SU-DHL-6 (cell line): Measurements from ENCODE around the gene GOSR2.

Experiments used
- EZH2phosphoT487 ChIP-seq: fragments of 200-600 bp; sonication (generic), shearing (Covaris generic); conservative IDR thresholded peaks from 2 replicates; pipeline ENCODE4 v1.6.1; 2018; ENCODE audit warnings: mild to moderate bottlenecking, antibody characterized with exemption, low read length, moderate library complexity, mixed read lengths
- TF ChIP-seq, protein P1 (sequence below): fragments of 200-600 bp; sonication (generic); IDR thresholded peaks from one replicate; pipeline ENCODE4 v1.5.1; 2017; ENCODE audit warnings: antibody characterized with exemption, mild to moderate bottlenecking, low read length, moderate library complexity; ENCODE audit not compliant: insufficient read depth, poor library complexity, severe bottlenecking

DNA sequence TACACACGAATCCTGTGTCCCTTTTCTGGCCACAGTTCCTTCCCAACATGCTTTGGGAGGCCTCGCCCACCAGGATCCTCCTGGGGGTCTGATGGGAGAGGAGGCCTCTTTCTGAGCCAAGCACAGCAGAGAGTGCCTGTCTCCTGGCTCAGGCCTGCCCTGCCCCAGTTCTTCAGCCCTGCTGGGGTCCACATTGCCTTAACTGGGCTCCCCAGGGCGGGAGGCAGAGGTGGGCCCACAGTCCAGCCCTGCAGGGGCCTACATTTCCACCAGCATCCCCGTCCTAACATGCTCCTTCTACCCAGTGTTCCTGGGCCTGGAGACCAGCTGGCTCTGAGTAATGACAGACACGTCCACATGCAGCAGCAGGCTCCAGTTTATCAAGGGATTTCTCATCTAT, 41.9 kb upstream of the GOSR2 start:
- TF ChIP-seq, protein P1, sequence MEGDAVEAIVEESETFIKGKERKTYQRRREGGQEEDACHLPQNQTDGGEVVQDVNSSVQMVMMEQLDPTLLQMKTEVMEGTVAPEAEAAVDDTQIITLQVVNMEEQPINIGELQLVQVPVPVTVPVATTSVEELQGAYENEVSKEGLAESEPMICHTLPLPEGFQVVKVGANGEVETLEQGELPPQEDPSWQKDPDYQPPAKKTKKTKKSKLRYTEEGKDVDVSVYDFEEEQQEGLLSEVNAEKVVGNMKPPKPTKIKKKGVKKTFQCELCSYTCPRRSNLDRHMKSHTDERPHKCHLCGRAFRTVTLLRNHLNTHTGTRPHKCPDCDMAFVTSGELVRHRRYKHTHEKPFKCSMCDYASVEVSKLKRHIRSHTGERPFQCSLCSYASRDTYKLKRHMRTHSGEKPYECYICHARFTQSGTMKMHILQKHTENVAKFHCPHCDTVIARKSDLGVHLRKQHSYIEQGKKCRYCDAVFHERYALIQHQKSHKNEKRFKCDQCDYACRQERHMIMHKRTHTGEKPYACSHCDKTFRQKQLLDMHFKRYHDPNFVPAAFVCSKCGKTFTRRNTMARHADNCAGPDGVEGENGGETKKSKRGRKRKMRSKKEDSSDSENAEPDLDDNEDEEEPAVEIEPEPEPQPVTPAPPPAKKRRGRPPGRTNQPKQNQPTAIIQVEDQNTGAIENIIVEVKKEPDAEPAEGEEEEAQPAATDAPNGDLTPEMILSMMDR = no peak
- no peak for TF ChIP-seq EZH2phosphoT487
